GM23338 (cell line): ENCODE data around the gene SLC6A12.

Source experiments
- CREB1 ChIP-seq: fragments of 250-450 bp; sonication (Bioruptor Pico); IDR thresholded peaks from 2 replicates; pipeline ENCODE4 v1.5.0; 2020; ENCODE audit warnings: low read depth, mild to moderate bottlenecking, moderate library complexity
- EZH2 ChIP-seq: fragments of 200-600 bp; sonication (generic); IDR thresholded peaks from one replicate; pipeline ENCODE4 v1.8.0; 2017; ENCODE audit warnings: antibody characterized with exemption, mild to moderate bottlenecking, low read depth; ENCODE audit not compliant: unreplicated experiment
- EZH2phosphoT487 ChIP-seq: fragments of 200-600 bp; sonication (generic); IDR thresholded peaks from one replicate; pipeline ENCODE4 v1.8.1; 2018; ENCODE audit warnings: antibody characterized with exemption; ENCODE audit not compliant: unreplicated experiment
- JUNB ChIP-seq: IDR thresholded peaks from one replicate; pipeline ENCODE4 v1.6.1; 2016; ENCODE audit warnings: antibody characterized with exemption; ENCODE audit not compliant: unreplicated experiment
- POLR2AphosphoS5 ChIP-seq: IDR thresholded peaks from 2 replicates; pipeline ENCODE4 v1.6.1; 2016; ENCODE audit warnings: antibody characterized with exemption, low read depth
- STAT1 ChIP-seq: IDR thresholded peaks from one replicate; pipeline ENCODE4 v1.6.1; 2016; ENCODE audit warnings: antibody characterized with exemption; ENCODE audit not compliant: unreplicated experiment
- ZNF331 ChIP-seq: fragments of 250-450 bp; sonication (Bioruptor Pico); IDR thresholded peaks from 2 replicates; pipeline ENCODE4 v1.5.0; 2020; ENCODE audit warnings: low read depth, mild to moderate bottlenecking, moderate library complexity
- TF ChIP-seq, protein P1 (sequence below), 2 experiments: fragments of 200-600 bp in 1 of 2; sonication (generic) in 1 of 2; conservative IDR thresholded peaks; 2 replicates each; pipeline versions ENCODE4 v1.5.1 to v1.6.1; 2016 to 2017; ENCODE audit warnings: antibody characterized with exemption in 2 of 2, low read depth in 2 of 2, mild to moderate bottlenecking in 2 of 2, moderate library complexity in 1 of 2
- TF ChIP-seq, protein P2 (sequence below): IDR thresholded peaks from one replicate; pipeline ENCODE4 v1.6.1; 2018; ENCODE audit warnings: antibody characterized with exemption; ENCODE audit not compliant: unreplicated experiment

DNA sequence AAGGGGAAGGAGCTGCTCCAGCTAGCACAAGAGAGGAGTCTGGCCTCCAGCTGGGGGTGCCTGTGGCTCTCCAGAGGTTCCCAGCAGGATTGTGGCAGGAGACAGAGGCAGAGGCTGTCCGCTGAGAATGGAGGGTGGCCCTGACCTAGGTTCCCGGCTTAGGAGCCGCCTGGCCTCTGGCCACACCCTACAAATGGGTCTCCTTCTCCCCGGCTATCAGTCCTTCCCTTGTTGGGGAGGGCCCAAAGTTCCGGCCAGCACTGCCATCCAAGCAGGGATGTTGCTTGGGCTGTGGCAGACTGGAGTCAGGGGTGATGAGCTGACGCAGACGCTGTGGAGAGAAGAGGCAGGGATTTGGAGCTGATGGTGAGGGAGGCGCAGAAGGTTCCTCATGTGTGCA, 23.1 kb downstream of the SLC6A12 start:
- TF ChIP-seq, protein P1, sequence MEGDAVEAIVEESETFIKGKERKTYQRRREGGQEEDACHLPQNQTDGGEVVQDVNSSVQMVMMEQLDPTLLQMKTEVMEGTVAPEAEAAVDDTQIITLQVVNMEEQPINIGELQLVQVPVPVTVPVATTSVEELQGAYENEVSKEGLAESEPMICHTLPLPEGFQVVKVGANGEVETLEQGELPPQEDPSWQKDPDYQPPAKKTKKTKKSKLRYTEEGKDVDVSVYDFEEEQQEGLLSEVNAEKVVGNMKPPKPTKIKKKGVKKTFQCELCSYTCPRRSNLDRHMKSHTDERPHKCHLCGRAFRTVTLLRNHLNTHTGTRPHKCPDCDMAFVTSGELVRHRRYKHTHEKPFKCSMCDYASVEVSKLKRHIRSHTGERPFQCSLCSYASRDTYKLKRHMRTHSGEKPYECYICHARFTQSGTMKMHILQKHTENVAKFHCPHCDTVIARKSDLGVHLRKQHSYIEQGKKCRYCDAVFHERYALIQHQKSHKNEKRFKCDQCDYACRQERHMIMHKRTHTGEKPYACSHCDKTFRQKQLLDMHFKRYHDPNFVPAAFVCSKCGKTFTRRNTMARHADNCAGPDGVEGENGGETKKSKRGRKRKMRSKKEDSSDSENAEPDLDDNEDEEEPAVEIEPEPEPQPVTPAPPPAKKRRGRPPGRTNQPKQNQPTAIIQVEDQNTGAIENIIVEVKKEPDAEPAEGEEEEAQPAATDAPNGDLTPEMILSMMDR (conservative IDR thresholded peaks at IDR 0.05; ENCODE audit: low read depth in 2 of 2): no peak
- TF ChIP-seq CREB1 (CRISPR knock-in tag) (no peak), POLR2AphosphoS5 (no peak), EZH2 (no peak), STAT1 (no peak), ZNF331 (CRISPR knock-in tag) (no peak), EZH2phosphoT487 (no peak), JUNB (no peak)
- TF ChIP-seq, protein P2, sequence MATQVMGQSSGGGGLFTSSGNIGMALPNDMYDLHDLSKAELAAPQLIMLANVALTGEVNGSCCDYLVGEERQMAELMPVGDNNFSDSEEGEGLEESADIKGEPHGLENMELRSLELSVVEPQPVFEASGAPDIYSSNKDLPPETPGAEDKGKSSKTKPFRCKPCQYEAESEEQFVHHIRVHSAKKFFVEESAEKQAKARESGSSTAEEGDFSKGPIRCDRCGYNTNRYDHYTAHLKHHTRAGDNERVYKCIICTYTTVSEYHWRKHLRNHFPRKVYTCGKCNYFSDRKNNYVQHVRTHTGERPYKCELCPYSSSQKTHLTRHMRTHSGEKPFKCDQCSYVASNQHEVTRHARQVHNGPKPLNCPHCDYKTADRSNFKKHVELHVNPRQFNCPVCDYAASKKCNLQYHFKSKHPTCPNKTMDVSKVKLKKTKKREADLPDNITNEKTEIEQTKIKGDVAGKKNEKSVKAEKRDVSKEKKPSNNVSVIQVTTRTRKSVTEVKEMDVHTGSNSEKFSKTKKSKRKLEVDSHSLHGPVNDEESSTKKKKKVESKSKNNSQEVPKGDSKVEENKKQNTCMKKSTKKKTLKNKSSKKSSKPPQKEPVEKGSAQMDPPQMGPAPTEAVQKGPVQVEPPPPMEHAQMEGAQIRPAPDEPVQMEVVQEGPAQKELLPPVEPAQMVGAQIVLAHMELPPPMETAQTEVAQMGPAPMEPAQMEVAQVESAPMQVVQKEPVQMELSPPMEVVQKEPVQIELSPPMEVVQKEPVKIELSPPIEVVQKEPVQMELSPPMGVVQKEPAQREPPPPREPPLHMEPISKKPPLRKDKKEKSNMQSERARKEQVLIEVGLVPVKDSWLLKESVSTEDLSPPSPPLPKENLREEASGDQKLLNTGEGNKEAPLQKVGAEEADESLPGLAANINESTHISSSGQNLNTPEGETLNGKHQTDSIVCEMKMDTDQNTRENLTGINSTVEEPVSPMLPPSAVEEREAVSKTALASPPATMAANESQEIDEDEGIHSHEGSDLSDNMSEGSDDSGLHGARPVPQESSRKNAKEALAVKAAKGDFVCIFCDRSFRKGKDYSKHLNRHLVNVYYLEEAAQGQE: no peak
